ENCODE results near the gene BMAL1.

The BMAL1 gene

DNA sequence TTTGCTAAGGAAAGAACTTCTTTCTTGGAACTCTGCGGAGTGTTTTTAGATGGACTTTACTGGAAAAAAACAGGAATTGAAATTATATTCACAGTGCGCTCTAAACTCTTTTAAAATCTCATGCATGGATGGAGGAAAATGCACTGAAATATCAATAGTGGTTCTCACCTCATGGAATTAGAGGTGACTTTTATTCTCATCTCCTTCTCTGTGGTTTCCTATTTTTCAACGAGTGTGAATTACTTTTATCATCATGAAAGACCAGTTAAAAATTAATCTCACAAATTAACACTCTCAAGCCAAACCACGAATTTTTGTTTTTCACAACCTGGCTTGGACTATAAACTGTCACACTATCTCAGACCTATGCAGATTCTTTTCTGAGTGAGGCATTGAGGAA lies 16.6 kb downstream of the BMAL1 start:
- no peak for DNase-seq

DNA sequence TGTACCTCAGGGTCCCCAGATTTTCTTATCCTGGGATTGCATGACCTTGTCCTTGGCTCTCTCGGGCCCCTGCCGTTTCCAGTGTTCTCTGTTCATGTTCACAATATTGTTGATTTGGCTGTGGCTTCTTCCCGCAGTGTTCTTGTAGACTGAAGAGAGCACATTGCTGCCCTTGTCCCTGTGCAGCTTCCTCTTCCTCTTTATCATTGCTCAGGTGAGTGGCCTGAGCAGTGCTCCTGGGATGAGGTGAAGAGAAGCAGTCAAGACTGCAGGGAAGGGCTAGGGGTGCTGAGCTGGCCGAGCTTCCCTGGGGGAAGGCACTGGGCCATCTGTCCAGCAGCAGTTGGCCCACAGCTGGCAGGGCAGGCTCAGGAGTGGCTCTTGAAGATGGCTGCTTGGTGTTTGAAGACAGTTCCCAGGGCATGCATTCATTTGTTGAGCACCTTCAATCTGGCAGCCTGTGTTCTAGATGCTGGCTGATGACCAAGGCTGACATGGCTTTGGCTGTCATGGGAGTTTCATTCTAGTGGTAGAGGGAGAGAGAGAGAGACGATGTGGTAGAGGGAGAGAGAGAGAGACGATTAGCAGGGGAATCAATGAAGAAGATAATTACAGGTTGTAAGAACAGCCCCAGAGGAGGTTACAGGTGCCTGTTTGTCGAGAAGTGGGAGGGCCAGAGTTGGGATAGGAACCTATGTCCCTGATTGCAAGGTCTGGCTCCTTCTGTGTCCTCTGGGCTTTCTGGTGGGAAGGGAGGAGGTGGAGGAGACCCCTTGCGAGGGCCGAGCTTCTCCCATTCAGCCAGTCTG lies 17.4 kb downstream of the BMAL1 start:
- DNase-seq: no peak

DNA sequence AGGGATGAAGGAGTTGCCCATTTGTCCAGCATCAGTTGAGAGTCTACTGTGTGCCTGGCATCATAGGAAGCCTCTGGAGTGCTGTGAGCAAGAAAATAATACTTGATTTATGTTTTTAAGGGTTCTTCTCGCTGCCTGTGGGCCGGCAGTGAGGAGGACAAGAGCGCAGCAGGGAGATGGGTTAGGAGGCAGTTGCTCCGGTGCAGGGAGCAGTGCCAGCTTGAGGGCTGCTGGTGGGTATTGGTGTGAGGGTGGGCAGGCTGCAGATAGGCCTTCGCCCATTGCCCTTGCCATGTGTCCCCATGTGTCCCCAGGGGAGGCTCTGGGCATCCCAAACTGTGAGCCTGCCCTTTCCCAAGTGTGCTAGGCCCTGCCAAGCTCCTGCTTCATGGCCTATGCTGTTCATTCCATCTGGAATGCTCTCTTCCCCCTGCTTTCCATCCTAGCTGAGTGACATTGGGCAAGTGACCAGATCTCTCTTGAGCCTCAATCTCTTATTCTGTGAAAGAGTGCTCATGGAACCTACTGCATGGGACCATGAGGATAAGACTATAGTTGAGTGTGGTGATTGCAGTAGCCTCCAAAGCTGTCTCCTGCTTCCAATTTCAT lies 19.8 kb downstream of the BMAL1 start:
- DNase-seq: no peak

DNA sequence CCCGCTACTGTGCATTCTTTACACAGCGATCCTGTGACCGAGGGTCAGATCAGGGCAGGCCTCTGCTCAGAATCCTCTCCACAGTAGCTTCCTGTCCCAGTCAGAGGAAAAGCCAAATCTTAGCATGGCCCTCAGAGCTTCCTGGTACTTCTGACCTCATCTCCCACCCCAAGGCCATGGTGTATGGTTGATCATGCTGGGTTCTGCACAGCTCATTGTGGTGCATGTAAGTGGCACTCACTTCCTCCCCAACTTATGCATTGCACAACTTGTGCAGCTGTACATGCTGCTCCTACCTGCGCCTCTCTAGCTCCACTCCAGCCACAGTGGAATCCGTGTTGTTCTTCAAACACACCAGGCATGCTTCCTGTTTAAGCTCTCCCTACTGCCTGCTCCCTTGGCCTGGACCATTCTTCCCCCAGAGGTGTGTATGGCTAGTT lies 20.3 kb downstream of the BMAL1 start:
- DNase-seq: peak; percentile 55

DNA sequence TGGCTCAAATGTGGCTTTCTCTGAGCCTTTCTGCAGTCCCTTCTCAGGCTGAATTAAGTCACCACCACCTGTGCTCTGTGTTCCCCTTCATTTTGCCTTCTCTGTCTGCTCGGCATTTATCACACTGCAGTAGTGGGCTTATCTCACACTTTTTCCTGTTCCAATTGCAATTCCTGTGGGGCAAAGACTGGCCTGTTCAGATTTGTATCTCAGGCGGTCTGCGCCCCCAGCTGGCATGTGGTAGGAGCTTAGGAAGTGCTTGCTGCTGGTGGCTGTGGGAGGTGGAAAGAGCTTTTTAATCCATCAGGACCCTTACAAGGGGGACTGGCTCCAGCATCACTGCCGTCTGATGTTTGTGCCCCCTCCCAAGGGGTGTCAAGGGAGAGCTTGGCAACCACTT lies 21.2 kb downstream of the BMAL1 start:
- DNase-seq: no peak

DNA sequence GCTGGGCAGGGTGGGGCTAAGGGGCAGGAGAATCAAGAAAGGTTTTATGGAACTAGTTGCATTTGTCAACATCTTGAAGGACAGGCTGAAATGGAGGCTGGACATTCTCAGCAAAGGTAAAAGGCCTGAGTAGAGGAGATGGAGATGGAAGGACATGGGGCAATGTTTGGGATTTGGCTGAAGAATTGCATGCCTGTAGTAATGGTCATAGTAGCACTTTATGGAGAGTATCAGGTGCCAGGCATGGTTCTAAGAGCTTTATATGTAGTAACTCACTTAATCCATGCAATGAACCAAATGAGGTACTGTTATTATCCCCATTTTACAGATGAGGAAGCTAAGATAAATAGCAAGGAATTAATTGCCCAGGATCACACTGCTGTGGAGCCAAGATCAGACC lies 23.9 kb downstream of the BMAL1 start:
- no peak for DNase-seq

DNA sequence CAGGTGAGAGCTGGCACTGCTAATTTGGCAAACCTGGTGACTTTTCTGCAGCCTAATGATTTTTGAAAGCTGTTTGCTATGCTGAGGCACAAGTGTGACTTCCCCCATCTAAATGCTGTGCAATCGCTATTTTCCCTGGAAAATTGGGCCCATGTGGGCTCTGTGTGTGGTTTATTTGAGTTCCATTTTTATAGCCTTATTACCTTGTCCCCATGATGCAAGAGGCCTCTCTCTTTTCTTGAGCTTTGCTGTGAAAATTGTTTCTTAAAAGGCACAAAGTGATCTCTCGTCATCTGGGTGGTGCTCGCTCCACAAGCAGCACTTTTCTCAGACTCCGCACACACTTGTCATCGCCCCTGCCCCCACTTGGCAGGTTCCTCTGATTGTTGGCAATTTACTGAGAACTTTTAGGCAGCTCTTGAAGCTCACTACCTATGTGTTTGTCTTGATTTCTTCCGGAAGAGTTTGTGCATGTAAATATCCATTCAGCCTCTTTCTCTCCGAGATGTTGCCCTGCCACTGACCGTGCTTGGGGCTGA lies 24.9 kb downstream of the BMAL1 start:
- no peak for DNase-seq

DNA sequence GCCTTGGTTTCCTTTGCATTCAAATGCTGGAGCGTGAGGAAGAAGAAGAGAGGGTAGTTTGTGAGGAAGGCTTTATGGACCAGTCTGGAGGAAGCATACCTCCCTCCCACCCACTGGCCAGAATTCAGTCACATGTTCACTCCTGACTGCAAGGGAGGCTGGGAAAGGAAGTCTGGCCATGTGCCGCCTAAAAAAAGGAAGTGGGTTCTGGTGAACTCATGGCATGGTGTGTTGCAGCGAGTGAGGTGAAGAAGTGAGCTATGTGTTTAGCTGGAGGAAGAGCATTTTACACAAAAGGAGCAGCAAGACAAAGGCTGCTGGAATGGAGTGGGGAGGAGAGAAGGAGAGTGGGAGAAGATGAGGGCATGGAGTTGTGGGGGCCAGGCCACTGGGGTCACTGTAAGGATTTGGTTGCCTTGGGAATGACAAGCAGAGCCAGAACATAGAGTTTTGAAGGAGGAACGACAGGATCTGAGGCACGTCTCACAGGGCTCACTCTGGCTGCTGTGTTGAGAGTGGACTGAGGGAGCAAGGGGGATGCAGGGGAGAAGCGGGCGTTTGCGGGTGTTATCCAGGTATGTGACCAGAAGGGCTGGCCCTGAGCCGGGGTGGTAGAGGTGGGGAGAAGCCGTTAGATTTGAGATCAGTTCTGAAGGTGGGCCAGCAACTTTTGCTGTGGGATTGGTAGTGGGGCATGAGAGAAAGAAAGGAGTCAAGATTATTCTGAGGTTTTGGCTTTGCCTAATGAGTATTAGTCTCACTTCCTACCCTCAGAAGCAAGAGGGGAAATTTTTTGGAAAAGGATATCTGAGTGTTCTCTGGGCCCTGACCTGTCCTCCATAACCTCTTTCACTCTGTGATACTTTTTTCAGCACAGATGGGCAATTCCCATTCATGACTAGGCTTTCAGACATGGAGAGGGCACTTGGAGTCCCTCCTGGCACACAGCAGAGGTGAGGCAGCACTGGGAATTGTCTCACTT lies 26.4 kb downstream of the BMAL1 start:
- DNase-seq: no peak

DNA sequence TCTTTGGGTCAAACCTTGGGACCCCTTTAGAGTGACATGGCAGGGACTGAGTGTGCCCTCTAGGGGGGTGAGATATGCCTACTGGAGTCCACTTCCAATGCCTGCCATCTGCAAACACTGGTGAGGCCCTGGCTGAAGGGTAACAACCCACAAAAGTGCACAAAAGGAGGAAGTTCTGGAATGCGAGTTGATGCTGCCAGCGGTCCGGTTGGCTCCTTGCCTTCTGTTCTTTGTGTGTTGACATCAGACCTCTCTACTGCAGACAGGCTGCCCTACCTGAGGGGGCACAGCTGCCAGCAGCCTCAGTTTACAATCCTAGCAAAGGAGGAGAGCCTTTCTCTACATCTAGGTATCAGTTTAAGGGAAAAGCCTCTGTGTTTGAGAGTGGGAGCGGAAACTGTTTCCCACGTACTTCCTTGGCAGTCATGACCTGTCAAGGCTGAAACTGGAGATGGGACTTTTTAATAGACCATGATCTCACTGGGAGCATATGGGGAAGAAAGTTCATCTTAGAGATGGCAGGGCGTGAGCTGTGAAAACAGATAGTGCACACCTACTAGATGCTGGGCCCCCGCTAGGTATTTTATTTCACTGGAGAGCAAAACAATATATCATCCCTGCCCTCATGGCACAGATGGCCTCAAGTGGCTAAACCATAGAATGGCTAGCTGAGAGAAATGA lies 27.2 kb downstream of the BMAL1 start:
- DNase-seq: no peak

DNA sequence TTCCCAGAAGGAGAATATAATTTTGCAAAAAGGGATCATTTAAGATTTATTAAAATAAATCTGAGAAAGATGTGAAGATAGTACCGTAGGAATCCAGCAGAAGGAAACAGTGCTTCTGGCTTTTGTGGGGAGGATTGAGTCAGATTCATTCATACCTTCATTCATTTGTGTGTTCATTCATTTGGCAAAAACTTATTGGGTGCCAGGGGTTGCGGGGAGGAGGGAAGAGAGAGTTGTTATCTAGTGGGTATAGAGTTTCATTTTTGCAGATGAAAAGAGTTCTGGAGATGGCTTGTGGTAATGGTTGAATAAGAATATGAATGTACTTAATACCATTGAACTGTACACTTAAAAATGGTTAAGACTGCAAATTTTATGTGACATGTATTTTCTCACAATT lies 31.1 kb downstream of the BMAL1 start:
- no peak for DNase-seq

DNA sequence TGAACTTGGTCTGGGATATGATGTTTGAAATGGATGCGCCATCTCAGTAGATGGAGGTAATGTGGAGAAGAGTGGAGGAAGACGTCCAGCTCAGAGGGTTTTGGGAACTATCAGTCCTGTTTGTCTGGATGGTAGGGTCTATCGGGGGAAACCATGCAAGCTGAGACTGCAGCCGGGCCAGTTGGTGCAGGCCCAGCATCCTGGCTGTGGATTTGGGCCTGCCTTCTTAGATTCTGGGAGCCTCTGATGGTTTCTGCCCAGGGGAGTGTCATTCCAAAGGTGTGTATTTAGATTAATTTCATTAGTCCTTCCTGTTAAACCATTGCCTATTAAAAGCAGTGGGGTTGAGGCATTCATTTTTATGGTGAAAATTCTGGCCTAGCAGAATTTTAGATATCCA lies 31.6 kb downstream of the BMAL1 start:
- no peak for DNase-seq

DNA sequence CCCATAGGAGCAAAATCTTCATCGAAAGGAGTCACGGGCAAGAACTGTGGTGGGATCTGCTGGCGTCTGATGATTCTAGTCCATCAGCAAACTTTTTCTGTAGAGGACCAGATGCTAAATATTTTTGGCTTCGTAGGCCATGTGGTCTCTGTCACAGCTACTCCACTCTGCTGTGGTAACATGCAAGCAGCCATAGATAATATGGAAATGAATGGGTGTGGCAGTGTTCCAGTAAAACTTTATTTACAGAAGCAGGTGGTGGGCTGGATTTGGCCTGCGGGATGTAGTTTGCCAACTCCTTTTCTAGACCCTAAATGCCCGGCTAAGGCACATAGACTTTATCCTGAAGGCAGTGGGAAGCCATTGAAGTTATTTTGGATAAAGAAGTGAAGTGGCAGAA lies 32.9 kb downstream of the BMAL1 start:
- DNase-seq: no peak

DNA sequence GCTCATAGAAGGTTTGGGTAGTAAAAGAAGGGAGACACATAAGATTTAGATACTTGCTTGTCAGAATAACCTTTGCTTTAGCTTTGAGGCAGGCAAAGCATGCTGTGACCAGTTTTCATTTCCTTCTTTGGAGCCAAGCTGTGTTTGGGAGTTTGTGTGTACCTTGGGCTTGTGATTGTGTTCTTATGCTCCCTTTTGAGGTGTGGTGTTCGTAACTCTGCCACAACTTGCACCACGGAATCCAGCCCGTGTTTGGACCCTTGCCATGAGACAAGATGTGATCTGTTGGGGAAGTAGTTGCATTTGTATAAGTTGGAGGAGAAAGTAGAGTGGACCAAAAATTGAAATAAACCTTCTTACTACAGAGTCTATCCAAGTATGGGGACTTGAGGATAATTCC lies 34.0 kb downstream of the BMAL1 start:
- DNase-seq: no peak

DNA sequence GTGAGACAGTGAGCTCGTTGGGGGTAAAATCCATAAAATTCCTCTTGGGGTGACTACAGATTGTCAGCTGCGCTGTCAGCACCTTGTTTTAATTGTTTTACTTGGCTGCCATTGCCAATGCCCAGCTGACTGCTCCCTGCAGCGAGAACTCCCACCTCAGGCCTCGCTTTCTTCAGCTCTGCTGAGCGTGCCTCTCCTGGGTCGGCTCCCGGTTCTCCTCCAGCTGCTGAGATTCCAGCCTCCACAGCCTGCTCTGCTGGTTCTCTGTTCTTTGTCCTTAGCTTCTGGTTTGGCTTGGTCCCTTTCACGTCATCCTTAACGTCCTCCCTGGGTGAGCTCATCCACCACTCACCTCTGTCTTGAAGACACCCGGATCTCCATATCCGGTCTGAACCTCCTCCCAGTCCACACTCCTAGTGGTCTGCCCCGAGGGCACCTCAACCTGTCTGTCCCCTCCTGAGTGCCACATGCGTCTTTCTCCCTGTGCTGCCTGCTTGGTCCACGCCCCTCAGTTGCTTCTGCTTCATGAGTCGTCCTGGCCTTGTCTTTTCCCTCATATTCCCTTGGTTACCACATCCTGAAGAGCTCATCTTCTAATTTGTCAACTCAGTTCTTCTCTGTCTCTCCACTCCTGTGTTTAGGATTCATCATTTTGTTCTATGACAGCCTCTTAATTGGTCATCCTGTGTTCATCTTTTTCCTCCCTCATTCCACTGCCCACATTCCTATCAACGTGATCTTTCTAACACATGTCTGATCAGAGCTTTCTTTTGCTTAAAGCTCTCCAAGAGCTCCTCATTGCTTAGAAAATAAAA lies 35.6 kb downstream of the BMAL1 start:
- no peak for DNase-seq

DNA sequence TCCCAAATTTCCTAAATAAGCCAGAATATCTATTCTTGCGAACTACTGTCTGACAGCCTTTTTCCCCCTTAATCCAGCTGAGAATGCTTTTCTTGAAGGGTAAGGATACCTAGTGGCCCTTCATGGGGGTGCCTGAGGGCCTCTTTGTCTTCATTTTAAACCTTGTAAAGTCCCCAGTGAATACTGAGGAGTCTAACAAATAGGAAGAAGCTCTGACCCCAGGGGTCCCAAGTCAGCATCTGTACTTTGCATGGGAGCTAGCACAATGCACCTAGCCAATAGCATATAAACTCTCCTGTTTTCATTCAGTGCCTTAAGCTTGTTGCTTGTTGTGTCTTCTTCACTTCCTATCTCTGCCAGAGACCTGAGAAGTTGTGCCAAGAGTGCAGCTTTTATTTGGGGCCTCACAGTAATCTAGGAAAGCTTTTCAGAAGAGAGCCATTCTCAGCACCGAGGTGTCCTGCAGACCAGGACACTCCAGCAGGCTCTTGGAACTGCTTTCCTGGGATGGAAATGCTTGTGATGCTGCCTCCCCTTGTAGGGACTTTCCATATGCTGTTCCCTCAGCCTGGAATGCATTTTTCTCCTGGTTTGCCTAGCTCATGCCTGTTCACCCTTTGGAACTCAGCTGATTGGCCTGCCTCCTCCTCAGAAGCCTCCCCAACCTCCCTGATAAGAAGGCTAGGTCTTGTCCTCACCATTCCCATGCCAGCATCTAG lies 37.2 kb downstream of the BMAL1 start:
- no peak for DNase-seq

DNA sequence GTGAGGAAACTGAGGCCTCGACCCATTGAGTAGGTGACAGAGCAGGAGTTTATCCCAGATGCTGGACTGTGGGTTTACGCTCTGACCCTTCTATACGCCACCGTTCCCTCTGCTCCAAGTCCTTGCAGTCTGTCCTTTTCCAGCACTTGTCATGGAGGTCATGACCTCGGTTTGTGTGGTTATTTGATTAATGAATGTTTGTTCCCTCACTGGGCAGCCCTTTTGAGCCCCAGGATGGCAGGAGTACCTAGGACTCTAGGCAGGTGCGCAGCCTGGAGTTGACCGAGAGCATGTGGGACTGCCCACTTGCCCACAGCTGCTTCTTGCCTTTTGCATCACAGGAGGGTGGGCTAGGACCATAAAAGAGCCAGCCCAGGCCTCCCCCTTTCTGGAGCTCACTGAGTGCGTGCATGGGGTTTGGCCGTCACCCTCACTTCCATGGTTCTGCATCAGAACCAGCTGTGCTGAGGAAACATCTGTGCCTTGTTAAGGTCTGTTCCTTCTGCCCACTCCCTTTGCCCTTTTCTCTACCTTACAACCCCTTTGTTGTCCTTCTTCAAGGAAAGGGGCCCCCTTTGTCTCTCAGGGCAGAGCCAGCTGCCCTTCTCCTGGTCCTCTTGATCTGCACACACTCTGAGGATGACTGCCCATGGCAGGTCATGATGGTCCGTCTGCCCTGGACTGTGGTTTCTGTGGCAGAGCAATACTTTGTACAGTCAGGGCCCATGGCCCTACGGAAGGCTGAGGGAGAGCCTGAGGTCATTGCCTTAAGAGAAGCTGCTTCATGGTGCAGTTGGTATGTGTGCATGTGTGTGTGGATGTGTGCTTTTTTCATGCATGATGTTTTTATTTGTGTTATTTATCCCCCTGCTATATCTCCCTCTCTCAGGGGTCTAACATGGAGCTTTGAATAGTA lies 38.2 kb downstream of the BMAL1 start:
- no peak for DNase-seq

DNA sequence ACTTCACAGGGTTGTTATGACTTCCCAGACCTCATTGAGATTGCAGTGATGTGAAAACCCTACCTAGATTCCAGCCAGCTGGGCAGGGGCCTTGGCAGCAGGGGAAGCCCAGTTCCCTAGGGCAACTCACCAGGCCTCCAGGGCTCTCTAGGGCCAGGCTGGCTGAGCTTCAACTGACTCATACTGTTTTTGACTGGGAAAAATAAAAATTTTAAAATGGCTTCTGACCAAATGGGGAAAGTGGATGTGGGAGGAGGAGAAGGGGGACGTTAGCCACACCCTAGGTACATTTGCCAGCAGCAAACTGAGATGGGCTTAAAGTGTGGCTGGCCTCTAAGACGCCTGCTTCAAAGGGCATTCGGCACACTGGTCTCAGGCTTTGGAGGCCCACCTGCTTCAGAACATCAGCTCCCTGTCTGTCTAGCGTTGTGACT lies 39.0 kb downstream of the BMAL1 start:
- no peak for DNase-seq

DNA sequence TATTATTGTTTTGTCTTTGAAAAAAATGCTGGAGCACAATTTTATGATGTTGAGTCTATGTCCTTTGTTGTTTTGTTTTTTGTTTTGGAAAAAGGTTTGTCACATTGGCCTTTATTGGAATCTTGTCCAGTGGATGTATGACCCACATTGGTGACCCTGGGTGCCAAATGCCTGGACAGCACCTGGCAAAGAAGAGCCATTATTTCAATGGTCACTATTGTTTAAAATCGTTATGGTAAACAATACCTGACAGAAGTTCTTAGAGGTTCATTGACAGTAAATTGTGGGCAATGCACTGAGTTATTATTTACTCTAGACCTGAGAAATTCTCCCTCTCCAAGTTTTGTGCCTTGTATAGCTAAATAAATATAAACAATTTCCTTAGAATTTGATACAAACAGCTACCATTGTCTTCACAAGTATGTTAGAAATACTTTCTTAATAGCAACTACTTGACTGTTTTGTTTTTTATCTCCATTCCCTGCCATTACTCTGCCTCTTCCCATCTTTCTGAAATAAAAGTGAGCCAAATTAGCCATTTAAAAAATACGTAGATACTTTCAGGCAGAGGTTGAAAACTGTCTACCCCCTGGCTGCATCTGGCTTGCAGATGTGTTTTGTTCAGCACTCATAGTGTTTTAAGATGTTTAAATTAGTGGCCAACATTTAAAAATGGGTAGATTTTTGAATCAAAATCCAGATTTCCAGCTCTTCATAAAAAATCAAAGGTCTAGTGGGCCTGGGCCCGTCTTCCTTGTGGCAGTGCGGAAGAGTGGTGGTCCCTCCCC lies 39.9 kb downstream of the BMAL1 start:
- no peak for DNase-seq
